T-helper 9 cell (primary cell): ENCODE results near the gene CAMLG.

ENCODE experiments used
- DNase-seq: peaks from one replicate; pipeline ENCODE4 v3.0.0-alpha.2; 2020

Gene CAMLG

GRCh38 chr5:134784241-134784920, 46.0 kb downstream of the CAMLG start:
- no peak for DNase-seq

- no peak for DNase-seq
These were observed 46.7 kb downstream of the CAMLG start for GRCh38 chr5:134784946-134785620.

DNA sequence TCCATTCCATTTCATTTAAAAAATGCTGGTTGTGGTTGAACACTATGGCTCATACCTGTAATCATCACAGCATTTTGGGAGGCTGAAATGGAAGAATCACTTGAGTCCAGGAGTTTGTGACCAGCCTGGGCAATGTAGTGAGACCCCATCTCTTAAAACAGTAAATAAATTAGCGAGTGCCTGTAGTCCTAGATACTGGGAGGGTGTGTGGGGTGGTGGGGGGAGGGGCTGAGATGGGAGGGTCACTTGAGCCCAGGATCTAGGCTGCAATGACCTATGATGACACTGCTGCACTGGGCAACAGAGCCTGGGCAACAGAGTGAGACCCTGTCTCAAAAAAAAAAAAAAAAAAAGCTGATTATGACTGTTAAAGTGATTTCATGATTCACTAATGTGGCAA, 49.3 kb downstream of the CAMLG start:
- DNase-seq: no peak

DNA sequence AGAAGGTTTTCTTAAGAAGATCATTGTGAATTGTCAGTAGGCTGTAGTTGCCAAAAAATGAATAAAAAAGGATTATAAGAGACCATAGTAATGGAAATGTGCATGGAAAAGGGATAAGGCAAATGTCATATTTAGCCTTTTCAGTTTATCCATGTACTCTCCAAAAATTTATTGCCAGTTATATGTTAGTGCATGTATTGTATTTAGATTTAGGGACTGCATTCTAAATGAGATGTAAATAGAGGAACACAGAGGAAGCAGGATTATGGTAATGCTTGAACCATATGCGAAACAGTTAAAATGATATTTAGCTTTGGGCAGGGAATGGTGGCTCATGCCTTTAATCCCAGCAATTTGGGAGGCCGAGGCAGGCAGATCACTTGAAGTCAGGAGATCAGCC, 53.2 kb downstream of the CAMLG start:
- no peak for DNase-seq

GRCh38 chr5:134792286-134792685, 53.9 kb downstream of the CAMLG start:
- no peak for DNase-seq

GRCh38 chr5:134793111-134793510, 54.8 kb downstream of the CAMLG start:
- no peak for DNase-seq

- DNase-seq: no peak
These were observed 55.7 kb downstream of the CAMLG start for GRCh38 chr5:134794082-134794481.

DNA sequence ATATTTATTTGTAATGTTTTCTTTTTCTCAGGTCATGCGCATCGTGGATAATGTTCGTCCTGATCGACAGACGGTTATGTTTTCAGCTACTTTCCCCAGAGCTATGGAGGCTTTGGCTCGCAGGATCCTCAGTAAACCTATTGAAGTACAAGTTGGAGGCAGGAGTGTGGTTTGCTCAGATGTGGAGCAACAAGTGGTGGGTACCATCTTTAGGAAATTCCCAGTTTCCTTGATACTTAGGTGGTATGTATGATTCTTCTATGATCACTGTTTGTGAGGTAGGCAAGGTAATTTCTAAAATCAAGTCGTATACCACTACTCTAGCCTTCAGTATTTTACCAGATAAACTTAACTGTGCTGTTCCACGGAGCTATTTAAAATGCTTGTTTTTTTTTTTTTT, 56.5 kb downstream of the CAMLG start:
- DNase-seq: no peak

GRCh38 chr5:134798468-134798867, 60.1 kb downstream of the CAMLG start:
- DNase-seq: no peak
